DMS153 treated with DMSO at 0.1 percent for 48 hours (cell line): ENCODE measurements around the gene PBX4.

ENCODE experiments used
- DNase-seq: peaks from one replicate; lab custom pipeline; 2025; ENCODE audit not compliant: unreplicated experiment; lab: John Stamatoyannopoulos, UW

The PBX4 gene

DNA sequence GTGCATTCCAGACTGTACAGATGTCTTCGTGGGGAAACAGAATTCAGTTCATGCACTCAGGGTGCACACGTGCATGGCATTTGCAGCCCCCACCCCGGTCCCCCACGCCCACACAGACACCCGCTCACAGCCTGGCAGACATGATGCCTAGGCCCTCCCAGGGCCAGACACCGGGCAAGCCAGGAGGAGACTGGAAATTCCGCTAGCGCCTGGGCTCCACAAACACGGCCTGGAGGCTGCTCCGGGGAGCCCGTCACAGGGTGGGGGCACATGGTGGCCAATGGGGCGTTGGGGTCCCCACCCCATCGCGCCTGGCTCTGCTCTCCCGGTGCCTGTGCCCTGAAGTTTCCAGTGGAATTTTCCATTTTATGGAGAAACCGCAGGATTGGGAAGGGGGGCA lies 76.9 kb downstream of the PBX4 start:
- no peak for DNase-seq

DNA sequence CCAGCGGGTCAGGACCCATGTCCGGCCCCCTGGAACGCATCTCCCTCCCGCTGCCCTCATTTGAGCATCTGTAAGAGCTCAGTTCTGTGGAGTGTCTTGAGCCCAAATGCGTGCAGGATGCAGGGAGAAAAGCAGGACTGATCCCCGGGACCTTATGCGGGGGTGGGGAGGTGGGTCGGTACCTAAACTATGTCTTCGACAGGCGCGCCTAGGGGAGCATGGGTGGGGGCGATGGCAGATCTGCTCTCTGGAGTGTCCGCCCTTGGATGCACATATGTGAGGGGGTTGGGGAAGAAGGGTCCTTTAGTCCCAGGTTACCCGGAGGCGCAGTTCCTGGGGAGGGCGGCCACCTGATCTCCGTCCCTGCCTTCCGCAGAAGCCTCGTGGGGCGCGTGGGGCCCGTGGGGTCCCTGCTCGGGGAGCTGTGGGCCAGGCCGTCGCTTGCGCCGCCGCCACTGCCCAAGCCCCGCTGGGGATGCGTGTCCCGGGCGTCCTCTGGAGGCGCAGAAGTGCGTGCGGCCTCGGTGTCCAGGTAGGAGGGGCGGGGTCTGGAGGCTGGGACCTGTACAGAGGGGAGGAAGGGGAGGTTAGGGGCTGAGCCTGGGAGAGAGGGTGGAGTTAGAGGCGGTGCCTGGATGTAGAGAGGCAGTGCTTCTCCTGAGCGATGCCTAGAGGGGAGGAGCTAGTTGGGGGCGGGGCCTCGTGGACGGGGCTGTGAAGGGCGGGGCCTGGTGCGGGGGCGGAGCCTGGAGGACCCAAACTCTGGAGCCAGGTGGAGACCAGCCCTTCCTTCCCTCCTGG lies 77.6 kb downstream of the PBX4 start:
- DNase-seq, result no peak

DNA sequence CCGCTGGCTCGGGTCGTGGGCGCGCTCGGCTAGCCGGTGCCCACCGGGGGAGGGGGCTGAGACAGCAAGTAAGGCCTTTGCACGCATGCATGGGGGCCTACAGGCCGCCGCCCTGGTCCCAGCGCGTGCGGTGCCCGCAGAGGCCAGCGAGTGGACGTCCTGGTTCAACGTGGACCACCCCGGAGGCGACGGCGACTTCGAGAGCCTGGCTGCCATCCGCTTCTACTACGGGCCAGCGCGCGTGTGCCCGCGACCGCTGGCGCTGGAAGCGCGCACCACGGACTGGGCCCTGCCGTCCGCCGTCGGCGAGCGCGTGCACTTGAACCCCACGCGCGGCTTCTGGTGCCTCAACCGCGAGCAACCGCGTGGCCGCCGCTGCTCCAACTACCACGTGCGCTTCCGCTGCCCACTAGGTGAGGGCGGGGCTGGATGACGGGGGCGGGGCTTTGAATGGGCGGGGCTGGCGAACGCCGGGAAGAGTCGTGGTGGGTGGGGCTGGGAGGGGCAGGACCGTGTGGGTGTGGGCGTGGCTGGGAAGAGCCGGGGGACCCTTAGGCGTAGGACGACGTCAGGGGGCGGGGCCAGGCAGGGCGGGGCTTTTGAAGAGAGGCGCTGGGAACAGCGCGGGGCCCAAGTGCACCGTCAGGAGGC lies 78.3 kb downstream of the PBX4 start:
- DNase-seq, result no peak

DNA sequence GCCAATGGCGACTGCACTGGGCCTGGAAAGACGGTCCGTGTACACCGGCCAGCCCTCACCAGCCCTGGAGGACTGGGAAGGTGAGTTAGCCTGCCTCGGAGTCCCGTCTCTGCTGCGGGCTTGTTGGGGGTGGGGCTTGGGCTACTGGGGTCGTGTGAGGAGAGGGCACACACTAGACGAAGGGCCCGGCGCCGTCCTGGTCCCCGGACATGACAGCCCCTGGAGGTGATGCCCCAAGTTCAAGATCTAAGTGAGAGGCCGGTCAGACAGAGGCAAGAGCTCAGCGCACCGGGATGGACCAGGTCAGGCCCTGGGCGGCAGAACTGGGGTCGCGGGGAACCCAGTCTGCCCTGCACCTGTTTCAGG lies 78.8 kb downstream of the PBX4 start:
- DNase-seq, result no peak

DNA sequence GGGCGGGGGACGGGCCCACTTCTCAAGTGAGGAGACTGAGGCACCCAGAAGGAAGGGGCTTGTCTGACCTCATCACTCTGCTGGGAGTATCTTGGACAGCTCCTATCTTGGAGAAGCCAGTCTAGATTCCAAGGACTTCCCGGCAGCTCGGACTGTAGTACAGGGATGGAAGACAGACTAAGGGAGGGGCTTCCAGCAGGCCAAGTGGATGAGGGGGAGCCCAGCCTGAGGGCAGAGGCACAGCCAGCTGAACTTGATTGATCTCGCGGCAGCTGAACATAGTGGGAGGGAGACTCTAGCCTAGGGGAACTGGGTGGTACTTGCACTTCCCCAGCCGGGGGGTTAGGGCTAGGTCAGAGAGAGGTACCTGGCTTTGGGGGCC lies 79.7 kb downstream of the PBX4 start:
- DNase-seq, result no peak

DNA sequence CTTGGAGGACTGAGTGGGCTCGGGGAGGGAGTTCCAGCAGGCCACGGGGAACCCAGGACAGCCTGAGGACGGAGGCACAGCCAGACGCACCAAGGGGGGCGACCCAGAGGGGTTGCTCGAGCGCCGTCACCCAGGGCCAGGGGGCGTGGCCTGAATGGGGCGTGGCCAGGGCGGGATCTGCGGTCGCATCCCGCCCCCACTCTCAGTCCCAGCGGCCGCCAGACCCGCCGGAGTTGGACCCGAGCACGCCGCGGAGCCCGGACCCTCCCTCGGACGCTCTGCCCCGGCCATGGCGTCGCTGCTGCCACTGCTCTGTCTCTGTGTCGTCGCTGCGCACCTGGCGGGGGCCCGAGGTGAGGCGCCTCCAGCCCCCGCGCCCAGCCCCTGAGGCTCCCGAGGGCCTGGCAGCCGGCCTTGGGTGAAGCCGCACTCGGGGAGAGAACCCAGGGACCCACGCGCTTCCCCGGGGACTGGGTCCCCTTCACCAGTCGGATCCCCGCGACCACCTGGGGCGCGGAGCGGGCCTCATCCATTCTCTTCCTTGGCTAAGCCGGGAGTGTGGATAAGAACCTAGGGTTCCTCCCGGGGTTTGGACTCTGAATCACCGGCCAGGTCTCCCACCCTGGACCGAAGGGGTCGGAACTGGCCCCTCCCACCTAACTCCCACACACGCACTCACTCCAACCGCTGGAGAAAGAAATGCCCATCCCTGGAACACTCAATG lies 80.3 kb downstream of the PBX4 start, which contains the start of gene CILP2:
TSS of gene CILP2 (plus strand) at position 205 of the 724 bp plus-strand sequence. CDS start at position 290, 85 bp downstream.
- DNase-seq, result no peak

DNA sequence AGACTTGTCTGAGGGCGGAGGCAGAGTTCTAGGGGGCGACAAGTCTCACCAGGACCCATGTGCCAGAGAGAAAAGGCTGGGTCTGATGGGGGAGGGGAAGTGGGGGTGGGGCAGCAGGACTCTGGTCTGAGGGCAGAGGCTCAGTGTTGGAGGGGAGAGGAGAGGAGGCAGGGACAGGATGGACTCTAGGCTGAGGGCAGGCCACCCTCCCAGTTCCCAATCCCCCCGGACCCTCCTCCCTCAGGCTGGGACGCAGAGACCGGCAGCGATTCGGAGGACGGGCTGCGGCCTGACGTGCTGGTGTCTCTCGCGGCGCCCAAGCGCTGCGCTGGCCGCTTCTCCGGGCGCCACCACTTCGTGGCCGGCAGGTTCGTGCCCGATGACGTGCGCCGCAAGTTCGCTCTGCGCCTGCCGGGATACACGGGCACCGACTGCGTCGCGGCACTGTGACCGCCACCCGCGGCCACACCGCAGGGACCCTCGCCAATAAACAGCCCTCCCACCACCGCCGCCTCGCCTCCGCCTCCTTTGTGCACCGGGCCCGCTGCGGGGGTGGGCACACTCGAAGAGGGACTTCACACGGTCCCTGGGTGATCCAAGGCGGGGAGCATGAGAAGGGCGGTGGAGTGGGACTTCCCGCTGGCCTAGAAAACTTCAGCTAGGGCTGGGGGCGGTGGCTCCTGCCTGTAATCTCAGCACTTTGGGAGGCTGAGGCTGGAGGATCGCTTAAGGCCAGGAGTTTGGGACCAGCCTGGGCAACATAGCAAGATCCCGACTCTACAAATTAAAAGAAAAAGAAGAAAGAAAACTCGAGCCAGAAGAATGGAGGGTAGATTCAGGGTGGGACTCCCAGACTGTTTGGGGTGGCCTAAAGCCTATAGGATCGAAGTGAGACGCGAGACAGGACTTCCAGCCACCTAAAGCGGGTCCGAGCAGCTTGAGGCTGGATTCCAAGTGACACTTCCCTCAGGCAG lies 81.1 kb downstream of the PBX4 start:
- no peak for DNase-seq

DNA sequence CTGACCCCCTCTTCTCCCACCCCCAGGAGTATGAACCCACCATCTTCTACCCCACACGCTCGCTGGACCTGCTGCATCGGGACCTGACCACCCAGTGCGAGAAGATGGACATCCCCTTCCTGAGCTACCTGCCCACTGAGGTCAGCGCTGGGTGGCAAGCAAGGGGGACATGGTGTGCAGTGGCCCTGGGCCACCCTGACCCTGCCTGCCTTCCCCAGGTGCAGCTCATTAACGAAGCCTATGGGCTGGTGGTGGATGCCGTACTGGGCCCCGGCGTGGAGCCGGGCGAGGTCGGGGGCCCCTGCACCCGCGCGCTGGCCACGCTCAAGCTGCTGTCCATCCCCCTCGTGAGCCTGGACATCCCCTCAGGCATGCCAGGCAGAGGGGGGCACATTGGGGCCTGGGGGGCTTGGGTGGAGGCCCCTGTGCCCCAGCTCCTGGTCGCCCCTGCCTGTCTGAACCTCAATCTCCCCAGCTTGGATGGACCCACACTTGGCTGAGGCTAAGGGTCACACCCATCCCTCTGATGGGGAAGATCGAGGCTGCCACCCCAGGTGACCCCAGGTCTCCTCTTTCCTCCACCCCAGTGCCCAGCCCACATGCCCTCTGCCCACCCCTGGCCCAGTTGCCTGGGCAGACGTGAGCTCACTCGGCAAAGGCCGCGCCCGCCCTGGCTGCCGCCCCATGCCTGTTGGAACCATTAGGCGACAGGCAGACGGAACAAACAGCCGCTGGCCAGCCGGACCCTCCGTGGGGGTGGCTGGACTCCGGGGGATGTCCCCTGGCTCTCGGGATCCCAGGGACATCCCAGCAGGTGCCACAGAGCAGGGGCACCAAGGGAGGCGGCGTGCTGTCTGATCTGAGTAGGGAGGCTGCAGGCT lies 82.9 kb downstream of the PBX4 start:
- no peak for DNase-seq

DNA sequence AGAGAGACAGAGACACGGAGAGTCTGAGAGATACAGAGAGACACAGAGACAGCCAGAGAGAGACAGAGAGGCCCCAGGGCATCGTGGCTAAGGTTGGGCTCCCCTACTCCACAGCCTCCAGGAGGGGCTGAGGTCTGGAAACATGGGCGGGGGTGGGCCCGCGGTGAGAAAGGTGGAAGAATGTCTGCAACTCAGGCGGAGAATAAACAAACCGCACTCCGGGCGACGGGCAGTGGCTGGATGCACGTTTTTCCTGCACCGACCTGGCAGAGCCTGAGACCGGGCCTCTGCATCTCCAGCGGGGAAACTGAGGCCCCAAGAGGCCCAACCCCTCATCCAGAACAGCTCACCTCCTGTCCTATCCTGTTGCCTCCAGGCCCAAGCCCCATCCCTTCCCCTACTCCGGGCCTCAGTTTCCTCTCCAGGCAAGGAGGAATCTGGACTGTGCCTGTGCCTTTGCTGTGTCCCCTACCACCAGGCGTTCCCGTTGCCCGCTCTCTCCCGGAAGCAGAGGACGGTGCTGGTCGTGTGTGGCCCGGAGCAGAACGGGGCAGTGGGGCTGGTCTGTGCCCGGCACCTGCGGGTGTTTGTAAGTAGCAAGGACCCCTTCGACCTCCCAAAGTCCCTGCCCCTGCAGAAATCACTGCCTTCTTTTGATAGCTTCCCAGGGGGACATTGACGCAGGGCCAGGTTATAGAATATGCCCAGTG lies 83.8 kb downstream of the PBX4 start:
- no peak for DNase-seq

DNA sequence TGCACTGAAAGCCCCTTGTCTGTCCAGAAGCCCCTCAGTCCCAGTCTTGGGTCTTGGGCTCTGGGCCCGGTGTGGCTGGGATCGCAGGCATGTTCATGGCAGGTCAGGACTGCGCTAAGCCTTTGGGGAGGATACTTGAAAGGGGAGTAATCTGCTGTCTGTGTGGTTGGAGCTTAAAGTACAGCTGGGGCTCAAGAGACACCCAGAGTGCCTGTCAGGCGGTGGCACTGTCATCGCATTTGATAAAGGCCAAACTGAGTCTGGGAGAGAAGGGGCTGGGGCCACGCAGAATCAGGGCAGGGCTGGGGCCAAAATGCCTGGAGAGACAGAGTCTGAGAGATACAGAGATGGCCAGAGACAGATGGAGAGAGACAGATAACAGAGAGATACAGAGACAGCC lies 84.6 kb downstream of the PBX4 start:
- no peak for DNase-seq

DNA sequence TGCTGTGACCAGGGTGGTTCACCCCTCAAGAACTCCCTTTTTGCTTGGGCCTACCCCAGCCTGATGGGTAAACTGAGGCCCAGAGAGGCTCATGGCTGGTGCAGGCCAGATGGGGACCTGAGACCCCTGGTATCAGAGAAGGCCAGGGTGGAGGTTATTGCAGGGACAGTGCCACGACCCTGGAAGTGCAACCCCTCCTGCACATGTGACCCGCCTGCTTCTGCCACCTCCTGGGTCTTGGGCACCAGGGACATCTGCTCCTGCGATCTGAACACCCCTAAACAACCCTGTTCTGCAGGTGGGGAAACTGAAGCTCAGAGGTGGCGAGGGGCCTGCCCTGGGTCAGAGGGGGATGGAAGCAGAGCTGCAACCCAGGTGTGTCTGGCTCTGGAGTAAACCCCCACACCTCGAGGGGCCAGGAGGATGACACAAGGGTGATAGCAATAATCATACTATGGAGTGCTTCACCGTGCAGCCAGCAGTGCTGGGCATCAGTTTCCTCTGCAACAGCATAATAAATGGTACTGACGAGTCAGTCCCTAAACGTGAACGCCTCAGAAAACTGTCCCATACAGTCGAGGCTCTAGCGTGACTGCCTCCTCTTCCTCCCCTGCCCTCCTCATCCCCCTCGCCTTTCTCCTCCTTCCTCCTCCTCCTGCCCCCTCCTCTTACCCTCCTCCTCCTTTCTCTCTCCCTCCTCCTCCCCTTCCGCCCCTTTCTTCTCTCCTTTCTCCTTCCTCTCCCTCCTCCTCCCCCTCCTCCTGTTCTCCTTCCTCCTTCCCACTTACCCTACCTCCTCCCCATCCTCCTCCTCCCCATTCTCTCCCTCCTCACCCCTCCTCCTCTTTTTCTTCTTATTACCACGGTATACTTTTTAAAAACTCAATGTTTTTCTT lies 85.4 kb downstream of the PBX4 start:
- no peak for DNase-seq

DNA sequence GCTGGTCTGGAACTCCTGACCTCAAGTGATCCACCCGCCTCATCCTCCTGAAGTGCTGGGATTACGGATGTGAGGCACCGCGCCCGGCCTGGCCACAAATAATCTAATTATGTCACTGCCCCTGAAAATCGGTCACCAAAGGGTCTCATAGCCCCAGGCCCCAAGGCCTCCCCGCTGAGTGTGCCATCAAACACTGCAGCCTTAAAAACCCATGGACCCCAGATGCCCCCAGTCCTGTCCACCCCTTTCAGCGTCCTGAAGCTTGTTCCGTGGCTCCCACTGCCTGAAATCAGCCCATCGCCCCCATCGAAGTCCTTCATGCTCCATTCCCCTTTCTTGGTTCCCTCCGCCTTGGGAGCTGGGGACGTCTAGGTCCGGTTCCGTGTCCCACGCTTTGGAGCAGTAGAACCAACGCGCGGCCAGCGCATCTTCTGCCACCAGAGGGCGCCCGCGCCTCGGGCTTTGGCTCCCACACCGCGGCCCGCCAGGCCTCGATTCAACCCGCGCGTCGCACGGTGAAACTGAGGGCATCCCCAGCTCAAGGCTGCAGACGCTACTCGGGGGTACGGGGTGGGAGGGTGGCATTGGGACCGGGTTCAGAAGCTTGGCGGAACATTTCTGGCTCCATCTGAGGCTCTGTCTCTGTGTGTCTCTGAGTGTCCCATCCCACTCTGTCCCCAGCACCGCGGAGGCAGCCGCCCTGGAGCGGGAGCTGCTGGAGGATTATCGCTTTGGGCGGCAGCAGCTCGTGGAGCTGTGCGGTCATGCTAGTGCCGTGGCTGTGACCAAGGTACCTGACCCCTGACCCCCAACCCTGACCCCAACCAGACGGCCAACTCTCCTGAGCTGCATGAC lies 86.3 kb downstream of the PBX4 start:
- peak; percentile 27 for DNase-seq

DNA sequence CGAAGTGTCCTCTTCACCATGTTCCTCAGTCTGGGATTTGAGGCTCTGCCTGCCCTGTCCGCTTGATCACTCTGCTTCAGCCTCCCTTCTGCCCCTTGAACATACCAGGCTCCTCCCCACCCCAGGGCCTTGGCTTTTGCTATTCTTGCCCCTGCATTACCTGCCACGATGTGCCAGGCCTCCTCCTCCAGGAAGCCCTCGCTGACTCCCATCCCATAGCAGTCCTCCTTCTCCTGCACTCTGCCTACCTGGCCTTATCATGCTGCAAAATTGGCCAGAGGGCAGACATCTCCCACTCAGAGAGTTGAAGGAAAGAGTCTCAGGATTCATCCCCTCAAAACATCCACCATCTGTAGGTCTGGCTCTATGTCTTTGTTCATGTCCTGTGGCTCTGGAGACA lies 87.6 kb downstream of the PBX4 start:
- no peak for DNase-seq

DNA sequence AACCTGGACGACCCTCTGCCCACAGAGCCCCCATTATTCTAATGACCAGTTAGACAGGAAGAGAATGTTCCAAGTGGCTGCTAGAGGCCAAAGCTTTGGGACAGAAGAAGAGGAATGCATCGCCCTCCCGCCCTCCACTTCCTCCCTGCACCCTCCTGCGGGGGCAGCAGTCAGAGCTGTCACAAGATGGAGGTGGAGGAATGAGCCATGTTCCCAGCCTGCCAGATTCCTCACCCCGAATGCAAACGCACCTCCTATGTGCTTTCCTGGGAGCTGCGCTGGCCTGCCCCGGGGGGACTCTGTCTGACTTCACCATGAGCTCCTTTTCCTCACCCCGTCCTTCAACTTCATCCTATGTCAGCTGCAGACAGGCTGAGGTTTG lies 88.1 kb downstream of the PBX4 start:
- DNase-seq, result no peak

DNA sequence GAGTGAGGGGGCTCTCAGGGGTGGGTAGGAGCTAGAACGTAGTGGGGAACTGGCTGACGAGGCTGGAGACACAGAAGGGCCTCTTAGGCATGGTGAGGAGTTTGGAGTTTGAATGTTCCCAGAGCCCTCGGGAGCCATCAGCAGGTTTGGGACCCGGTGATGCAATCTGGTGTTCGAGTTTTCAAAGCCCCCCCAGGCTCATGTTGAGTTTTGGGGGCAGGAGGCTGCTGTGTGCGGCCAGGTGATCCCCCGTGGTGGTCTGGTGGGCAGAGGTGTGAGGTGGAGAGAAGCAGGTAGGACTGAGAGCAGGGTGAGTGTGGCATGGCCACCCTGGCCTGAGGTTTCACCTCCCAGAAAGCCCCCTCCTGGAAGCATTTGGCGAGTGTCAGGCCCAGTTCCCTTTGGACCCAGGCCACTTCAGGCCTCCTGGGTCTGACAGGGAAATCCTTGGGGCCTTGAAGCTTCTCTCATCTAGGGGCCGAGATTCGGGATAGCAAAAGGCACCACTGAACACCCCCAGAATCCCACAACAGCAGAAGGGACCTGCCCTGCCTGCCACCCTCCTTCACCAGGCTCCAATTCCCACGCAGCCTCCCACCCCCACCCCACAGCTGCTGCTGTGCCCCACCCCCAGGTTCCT lies 88.6 kb downstream of the PBX4 start:
- DNase-seq, result no peak

DNA sequence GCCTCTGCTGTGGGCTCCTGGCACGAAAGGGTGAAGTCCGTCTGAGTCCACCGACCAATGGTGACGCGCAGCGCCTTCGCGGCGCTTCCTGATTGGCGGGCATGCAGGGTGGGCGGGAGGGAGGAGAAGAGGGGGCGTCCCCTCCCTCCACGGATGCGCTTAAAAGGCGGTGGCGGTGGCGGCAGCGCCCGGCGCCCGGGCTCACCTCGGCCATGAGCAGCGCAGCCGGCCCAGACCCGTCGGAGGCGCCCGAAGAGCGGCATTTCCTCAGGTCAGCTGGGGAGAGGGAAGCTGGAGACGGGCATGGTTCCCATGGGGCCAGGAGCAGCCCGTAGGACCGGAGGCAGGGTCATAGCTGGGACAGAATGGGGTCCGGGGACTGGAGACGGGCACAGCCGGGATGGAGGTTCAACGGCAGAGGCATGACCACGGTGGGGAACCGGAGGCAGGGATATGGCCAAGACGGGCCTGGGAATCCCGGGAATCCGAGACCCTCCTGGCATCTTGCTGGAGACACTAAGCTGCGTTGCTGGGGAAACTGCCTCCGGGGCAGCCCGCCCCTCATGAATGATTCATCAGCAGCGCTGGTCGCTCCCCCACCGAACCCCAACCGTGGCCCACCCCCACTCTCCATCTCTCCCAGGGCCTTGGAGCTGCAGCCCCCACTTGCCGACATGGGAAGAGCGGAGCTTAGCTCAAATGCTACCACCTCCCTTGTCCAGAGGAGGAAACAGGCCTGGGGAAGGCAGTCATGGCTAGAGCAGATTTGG lies 89.6 kb downstream of the PBX4 start, which contains the start of gene YJEFN3:
TSS of gene YJEFN3 (plus strand) at position 191 of the 770 bp plus-strand sequence. CDS start at position 213, 22 bp downstream.
- no peak for DNase-seq
